Keratinocyte (primary cell): ENCODE data around the gene MFSD2A. TPM values are rescaled to one million over a fixed set of nuclear protein-coding genes. Genes with fewer than 3 reads are reported as not detected.
A peak's percentile ranks its signal among the peaks of the same experiment; 100 is the strongest.

Experiments
- DNase-seq: peaks from one replicate; pipeline ENCODE4 v3.0.0-alpha.2; 2011; ENCODE audit warnings: low read depth, missing footprints, low spot score
- FAIRE-seq: peaks from 2 replicates; lab custom pipeline; 2011; peaks lifted over from hg19 to GRCh38; lab: Jason Lieb, UNC
- H2AFZ ChIP-seq: 2 replicates; pipeline ENCODE4 v1.6.0; 2012; ENCODE audit warnings: low read length, control low read depth, inconsistent platforms; ENCODE audit not compliant: control insufficient read depth
- H3K27ac ChIP-seq: 2 replicates; pipeline ENCODE4 v1.5.1; 2011; ENCODE audit warnings: low read length; ENCODE audit not compliant: control insufficient read depth, insufficient read depth
- H3K27me3 ChIP-seq: 3 replicates; pipeline ENCODE4 v1.6.0; 2011; ENCODE audit warnings: low read length; ENCODE audit not compliant: control insufficient read depth, insufficient read depth; ENCODE audit errors: extremely low read depth
- H3K36me3 ChIP-seq, 2 experiments: 2 replicates in 1 of 2; 3 replicates in 1 of 2; pipeline ENCODE4 v1.5.1; 2011; ENCODE audit warnings: low read length in 2 of 2, mild to moderate bottlenecking in 1 of 2; ENCODE audit not compliant: control insufficient read depth in 2 of 2, insufficient read depth in 2 of 2; ENCODE audit errors: extremely low read depth in 1 of 2
- H3K4me1 ChIP-seq: 3 replicates; pipeline ENCODE4 v1.5.1; 2011; ENCODE audit warnings: low read length; ENCODE audit not compliant: control insufficient read depth, insufficient read depth; ENCODE audit errors: extremely low read depth
- H3K4me2 ChIP-seq: 3 replicates; pipeline ENCODE4 v1.6.0; 2011; ENCODE audit warnings: low read depth, low read length; ENCODE audit not compliant: control insufficient read depth, insufficient read depth; ENCODE audit errors: extremely low read depth
- H3K4me3 ChIP-seq, 3 experiments: fragments of 200-600 bp in 1 of 3; sonication (generic) in 1 of 3; 2 replicates in 2 of 3; 3 replicates in 1 of 3; pipeline ENCODE4 v1.5.1; 2011 to 2016; ENCODE audit warnings: low read length in 3 of 3, mild to moderate bottlenecking in 3 of 3, control low read depth in 2 of 3, inconsistent platforms in 1 of 3, low read depth in 1 of 3, mixed read lengths in 1 of 3, mixed run types in 1 of 3, moderate library complexity in 1 of 3; ENCODE audit not compliant: control insufficient read depth in 2 of 3, insufficient read depth in 2 of 3; ENCODE audit errors: extremely low read depth in 1 of 3
- H3K79me2 ChIP-seq: 2 replicates; pipeline ENCODE4 v1.6.0; 2012; ENCODE audit warnings: low read length; ENCODE audit not compliant: control insufficient read depth, insufficient read depth
- H3K9ac ChIP-seq: 3 replicates; pipeline ENCODE4 v1.6.0; 2011; ENCODE audit warnings: low read length; ENCODE audit not compliant: control insufficient read depth, insufficient read depth; ENCODE audit errors: extremely low read depth
- H3K9me1 ChIP-seq: 3 replicates; pipeline ENCODE4 v1.6.0; 2011; ENCODE audit warnings: low read length; ENCODE audit not compliant: control insufficient read depth, insufficient read depth; ENCODE audit errors: extremely low read depth
- H3K9me3 ChIP-seq: 2 replicates; pipeline ENCODE4 v1.5.1; 2012; ENCODE audit warnings: low read depth, low read length; ENCODE audit not compliant: control insufficient read depth
- H4K20me1 ChIP-seq: 3 replicates; pipeline ENCODE4 v1.6.0; 2011; ENCODE audit warnings: low read length; ENCODE audit not compliant: control insufficient read depth, insufficient read depth; ENCODE audit errors: extremely low read depth
- EZH2 ChIP-seq: IDR thresholded peaks from one replicate; pipeline ENCODE4 v1.6.1; 2012; ENCODE audit warnings: inconsistent platforms, mild to moderate bottlenecking, low read length, moderate library complexity
- dilution Hi-C: fragments of 300-500 bp; cut with MboI; formaldehyde crosslinking; loops from one replicate; pipeline ENCODE4 v1.7.0; 2020; ENCODE audit warnings: low sequenced_read_pairs; ENCODE audit not compliant: extremely low pct_ligation_motif_present
- polyA plus RNA-seq, 5 experiments: library from polyadenylated mRNA; depleted of rRNA in 3 of 5; stranded (reverse) in 3 of 5; stranded (forward) in 1 of 5; unstranded in 1 of 5; fragments of >200 nt; gene quantifications; 1 replicate in 1 of 5; 2 replicates in 3 of 5; 3 replicates in 1 of 5; pipeline versions ENCODE4 v1.2.1 to v1.2.3, GENCODE V29; 2011 to 2012; ENCODE audit warnings: missing spikeins in 2 of 5, low read depth in 1 of 5, low replicate concordance in 1 of 5
- TF ChIP-seq, protein P1 (sequence below), 3 experiments: IDR thresholded peaks in 1 of 3; conservative IDR thresholded peaks in 1 of 3; optimal IDR thresholded peaks in 1 of 3; 2 replicates in 2 of 3; 3 replicates in 1 of 3; pipeline versions ENCODE3 to v1.5.1; 2011; ENCODE audit warnings: low read length in 3 of 3, mild to moderate bottlenecking in 3 of 3, moderate library complexity in 2 of 3, control low read depth in 1 of 3, inconsistent platforms in 1 of 3; ENCODE audit not compliant: insufficient read depth in 2 of 3; ENCODE audit errors: extremely low read depth in 1 of 3

The MFSD2A gene
- polyA plus RNA-seq, 1 donor (not counting 4 experiments of a cell fraction or from before 2014, with no cell fraction given): 50.1 TPM

DNA sequence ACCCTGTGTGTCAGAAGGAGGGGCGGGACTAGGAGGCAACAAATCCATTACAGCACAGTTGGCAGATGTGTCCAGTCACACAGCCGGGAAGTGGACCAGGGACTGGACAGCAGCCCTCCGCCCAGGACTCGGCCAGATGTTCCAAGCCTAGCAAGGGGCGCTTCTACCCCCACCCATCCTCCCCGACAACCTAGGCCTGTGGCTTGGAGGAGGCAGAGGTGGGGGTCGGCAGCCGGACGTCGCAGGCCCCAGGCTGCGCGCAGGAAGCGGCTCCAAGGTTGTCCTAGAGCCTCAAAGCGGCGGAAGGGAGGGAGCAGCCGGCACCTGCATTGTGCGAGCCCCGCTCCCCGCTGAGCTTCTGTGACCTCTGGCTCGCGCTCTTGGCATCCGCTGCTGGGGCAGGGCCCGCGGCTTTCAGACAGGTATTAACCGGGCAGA, 32.7 kb upstream of the MFSD2A start:
- no peak for DNase-seq
- TF ChIP-seq, protein P1, sequence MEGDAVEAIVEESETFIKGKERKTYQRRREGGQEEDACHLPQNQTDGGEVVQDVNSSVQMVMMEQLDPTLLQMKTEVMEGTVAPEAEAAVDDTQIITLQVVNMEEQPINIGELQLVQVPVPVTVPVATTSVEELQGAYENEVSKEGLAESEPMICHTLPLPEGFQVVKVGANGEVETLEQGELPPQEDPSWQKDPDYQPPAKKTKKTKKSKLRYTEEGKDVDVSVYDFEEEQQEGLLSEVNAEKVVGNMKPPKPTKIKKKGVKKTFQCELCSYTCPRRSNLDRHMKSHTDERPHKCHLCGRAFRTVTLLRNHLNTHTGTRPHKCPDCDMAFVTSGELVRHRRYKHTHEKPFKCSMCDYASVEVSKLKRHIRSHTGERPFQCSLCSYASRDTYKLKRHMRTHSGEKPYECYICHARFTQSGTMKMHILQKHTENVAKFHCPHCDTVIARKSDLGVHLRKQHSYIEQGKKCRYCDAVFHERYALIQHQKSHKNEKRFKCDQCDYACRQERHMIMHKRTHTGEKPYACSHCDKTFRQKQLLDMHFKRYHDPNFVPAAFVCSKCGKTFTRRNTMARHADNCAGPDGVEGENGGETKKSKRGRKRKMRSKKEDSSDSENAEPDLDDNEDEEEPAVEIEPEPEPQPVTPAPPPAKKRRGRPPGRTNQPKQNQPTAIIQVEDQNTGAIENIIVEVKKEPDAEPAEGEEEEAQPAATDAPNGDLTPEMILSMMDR (optimal IDR thresholded peaks at IDR 0.05 in 1 of 3, IDR thresholded peaks at IDR 0.05 in 1 of 3, conservative IDR thresholded peaks at IDR 0.05 in 1 of 3; ENCODE audit: extremely low read depth in 1 of 3, insufficient read depth in 2 of 3, low read length in 3 of 3): no peak
- TF ChIP-seq EZH2: no peak
- Histone ChIP-seq H3K36me3 (no peaks in the 10 kb centered on the region), H3K4me2 (no peak overlapping the region), H3K27me3 (no peaks in the 10 kb centered on the region), H3K4me3 (no peak overlapping the region), H3K9me3 (no peaks in the 10 kb centered on the region), H3K9ac (no peak overlapping the region), H3K9me1 (no peaks in the 10 kb centered on the region), H4K20me1 (no peaks in the 10 kb centered on the region), H3K4me1 (peaks cover 15% of the 10 kb centered on the region), H3K27ac (no peak overlapping the region), H2AFZ (no peak overlapping the region), H3K79me2 (no peaks in the 10 kb centered on the region)
- dilution Hi-C loops: no loop called here
- FAIRE-seq: no peak

DNA sequence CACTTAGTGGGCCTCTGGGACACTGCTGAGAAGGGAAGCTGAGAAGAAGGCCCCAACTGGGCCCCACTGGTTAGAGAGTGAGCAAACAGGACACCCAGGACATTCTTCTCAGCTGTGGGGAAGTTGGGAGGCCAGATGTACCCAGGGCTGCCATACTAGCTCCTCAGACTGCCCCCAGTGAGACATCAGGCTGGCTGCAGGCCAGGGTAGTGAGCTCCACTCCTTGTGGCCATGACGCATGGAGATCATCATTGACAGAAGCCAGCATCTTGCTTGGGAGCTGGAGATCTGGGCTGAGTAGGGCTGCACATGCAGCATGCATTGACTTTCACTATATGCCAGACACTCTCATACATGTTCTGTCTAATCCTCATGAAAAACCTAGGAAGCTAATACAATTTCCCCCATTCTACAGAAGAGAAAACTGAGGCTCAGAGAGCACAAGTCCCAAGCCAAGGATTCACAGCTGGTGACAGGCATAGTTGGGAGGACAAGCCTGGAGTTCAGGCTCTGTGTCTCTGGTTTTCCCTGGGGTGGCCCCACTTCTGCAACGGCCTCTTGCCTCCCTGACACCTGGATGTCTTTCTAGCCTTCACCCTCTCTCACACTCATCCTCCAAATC, 29.1 kb upstream of the MFSD2A start:
- Histone ChIP-seq H3K36me3 (no peaks in the 10 kb centered on the region), H3K9ac (no peak overlapping the region), H3K4me1 (peaks cover 23% of the 10 kb centered on the region), H3K9me3 (no peaks in the 10 kb centered on the region), H3K9me1 (no peaks in the 10 kb centered on the region), H4K20me1 (no peaks in the 10 kb centered on the region), H3K27ac (no peak overlapping the region), H3K27me3 (no peaks in the 10 kb centered on the region), H3K79me2 (no peaks in the 10 kb centered on the region), H2AFZ (no peak overlapping the region), H3K4me2 (no peak overlapping the region), H3K4me3 (no peak overlapping the region)
- no peak for TF ChIP-seq EZH2
- TF ChIP-seq, protein P1 (optimal IDR thresholded peaks at IDR 0.05 in 1 of 3, IDR thresholded peaks at IDR 0.05 in 1 of 3, conservative IDR thresholded peaks at IDR 0.05 in 1 of 3; ENCODE audit: extremely low read depth in 1 of 3, insufficient read depth in 2 of 3, low read length in 3 of 3): no peak
- dilution Hi-C loops: no loop called here
- DNase-seq: no peak
- peak; percentile 5 for FAIRE-seq
